ENCODE results near the gene CTSD. TPM values are rescaled to one million over a fixed set of nuclear protein-coding genes. Genes with fewer than 3 reads are reported as not detected.
"Not testable (repeated sequence)": the region's sequence is repeated elsewhere in the genome, so short reads cannot be mapped to it uniquely, and the experiment has no call there.

CTSD gene
- total RNA-seq, 1 donor from 2014 or later: 949 TPM

DNA sequence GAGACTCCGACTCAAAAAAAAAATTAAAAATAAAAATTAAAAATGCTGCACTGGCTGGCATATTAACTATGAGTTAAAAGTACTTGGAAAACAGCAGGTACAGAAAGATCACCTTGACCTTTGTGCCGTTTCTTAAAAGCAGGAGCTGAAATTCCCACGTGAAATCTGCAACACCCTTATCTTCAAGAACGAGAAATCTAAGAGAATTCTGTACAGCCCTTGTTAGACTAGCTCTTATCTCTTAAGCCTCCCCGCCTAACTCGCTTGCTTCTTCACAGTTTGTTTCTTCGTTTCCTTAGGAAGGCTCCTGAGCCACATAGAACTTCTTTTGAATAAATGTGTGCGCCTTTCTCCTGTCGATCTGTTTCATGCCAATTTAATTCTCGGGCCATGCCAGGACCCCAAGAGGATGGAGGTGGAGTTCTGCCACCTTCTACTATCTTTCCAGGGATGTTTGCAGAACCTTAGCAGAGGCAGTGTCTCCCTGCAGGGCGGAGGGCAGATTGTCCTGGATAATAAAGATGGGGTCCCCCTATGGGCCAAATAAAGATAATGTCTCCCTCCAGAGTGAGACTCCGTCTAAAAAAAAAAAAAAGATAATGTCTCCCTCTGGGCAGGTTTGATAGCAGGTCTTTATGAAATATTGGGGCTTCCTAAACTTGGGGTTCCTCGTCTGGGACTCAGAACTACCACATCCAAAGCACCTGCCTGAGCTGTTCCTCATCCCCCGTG is 43.7 kb upstream of the CTSD start:
- Mint-ChIP-seq H3K4me3 (ENCODE audit: unreplicated experiment) (no peak overlapping the region), H3K27ac (ENCODE audit: unreplicated experiment) (no peak overlapping the region), H3K36me3 (ENCODE audit: low read depth) (peaks cover 2% of the 10 kb centered on the region), H3K27me3 (ENCODE audit: low read depth) (no peaks in the 10 kb centered on the region), H3K9me3 (ENCODE audit: low read depth) (no peaks in the 10 kb centered on the region), H3K4me1 (ENCODE audit: low read depth) (no peaks in the 10 kb centered on the region)
- no peak for DNase-seq (ENCODE audit: low spot score)
- TF ChIP-seq, protein P1, sequence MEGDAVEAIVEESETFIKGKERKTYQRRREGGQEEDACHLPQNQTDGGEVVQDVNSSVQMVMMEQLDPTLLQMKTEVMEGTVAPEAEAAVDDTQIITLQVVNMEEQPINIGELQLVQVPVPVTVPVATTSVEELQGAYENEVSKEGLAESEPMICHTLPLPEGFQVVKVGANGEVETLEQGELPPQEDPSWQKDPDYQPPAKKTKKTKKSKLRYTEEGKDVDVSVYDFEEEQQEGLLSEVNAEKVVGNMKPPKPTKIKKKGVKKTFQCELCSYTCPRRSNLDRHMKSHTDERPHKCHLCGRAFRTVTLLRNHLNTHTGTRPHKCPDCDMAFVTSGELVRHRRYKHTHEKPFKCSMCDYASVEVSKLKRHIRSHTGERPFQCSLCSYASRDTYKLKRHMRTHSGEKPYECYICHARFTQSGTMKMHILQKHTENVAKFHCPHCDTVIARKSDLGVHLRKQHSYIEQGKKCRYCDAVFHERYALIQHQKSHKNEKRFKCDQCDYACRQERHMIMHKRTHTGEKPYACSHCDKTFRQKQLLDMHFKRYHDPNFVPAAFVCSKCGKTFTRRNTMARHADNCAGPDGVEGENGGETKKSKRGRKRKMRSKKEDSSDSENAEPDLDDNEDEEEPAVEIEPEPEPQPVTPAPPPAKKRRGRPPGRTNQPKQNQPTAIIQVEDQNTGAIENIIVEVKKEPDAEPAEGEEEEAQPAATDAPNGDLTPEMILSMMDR (IDR thresholded peaks at IDR 0.05): no peak

DNA sequence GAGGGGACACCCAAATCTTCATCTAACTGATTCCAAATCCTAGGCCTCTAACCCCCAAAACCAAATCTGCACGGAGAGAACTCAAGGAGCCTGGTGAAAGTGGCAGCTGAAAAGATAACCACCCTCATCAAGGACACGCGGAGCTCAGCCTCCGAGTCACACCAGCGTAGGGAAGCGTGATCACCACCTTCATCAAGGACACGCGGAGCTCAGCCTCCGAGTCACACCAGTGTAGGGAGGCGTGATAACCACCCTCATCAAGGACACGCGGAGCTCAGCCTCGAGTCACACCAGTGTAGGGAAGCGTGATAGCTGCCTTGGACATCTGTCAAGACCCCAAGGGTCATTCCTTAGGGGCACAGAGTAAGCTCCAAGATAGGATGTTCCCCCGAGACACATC is 41.8 kb upstream of the CTSD start:
- Mint-ChIP-seq H3K4me1 (ENCODE audit: low read depth) (no peaks in the 10 kb centered on the region), H3K27ac (ENCODE audit: unreplicated experiment) (no peak overlapping the region), H3K4me3 (ENCODE audit: unreplicated experiment) (no peak overlapping the region), H3K9me3 (ENCODE audit: low read depth) (no peaks in the 10 kb centered on the region), H3K36me3 (ENCODE audit: low read depth) (peaks cover 2% of the 10 kb centered on the region), H3K27me3 (ENCODE audit: low read depth) (no peaks in the 10 kb centered on the region)
- DNase-seq (ENCODE audit: low spot score): no peak
- TF ChIP-seq, protein P1 (IDR thresholded peaks at IDR 0.05): no peak

DNA sequence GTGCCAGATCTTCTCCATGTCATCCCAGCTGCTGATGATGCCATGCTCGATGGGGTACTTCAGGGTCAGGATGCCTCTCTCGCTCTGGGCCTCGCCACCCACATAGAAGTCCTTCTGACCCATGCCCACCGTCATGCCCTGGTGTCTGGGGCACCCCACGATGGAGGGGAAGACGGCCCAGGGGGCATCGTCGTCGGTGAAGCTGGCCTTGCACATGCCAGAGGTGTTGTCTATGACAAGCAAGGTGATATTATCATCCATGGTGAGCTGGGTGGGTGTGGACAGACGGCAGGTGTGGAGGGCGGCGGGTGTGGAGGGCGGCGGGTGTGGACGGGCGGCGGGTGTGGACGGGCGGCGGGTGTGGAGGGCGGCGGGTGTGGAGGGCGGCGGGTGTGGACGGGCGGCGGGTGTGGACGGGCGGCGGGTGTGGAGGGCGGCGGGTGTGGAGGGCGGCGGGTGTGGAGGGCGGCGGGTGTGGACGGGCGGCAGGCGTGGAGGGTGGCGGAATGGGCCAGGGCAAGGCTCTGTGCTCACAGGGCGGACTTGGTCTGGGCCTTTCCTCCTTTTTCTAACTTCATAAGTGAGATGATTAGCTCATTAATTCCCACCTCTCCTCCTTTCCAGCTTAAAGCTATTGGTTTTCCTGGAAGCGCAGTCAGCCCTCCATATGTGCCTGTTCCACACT is 40.2 kb upstream of the CTSD start:
- H3K4me1 Mint-ChIP-seq (ENCODE audit: low read depth); H3K27me3 Mint-ChIP-seq (ENCODE audit: low read depth); H3K27ac Mint-ChIP-seq (ENCODE audit: unreplicated experiment); DNase-seq (ENCODE audit: low spot score); H3K9me3 Mint-ChIP-seq (ENCODE audit: low read depth); H3K36me3 Mint-ChIP-seq (ENCODE audit: low read depth); H3K4me3 Mint-ChIP-seq (ENCODE audit: unreplicated experiment): not testable (repeated sequence)

DNA sequence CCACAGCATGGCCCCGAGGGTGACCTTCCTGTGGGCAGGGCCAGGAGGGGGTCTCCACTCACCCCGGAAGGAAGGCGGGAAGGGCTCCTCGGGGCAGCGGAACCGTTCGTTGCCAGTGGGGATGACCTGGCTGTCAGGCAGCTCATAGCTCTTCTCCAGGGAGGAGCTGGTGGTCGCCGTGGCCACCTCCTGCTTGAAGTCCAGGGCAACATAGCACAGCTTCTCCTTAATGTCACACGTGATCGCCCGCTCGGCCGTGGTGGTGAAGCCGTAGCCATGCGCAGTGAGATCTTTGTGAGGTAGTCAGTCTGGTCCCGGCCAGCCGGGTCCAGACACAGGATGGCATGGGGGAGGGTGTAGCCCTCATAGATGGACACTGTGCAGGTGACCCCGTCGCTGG is 39.5 kb upstream of the CTSD start:
- Mint-ChIP-seq H3K36me3 (ENCODE audit: low read depth) (no peaks in the 10 kb centered on the region), H3K4me3 (ENCODE audit: unreplicated experiment) (no peak overlapping the region), H3K9me3 (ENCODE audit: low read depth) (no peaks in the 10 kb centered on the region), H3K27ac (ENCODE audit: unreplicated experiment) (no peak overlapping the region), H3K4me1 (ENCODE audit: low read depth) (no peaks in the 10 kb centered on the region), H3K27me3 (ENCODE audit: low read depth) (no peaks in the 10 kb centered on the region)
- TF ChIP-seq, protein P1 (IDR thresholded peaks at IDR 0.05): no peak
- DNase-seq (ENCODE audit: low spot score): no peak

DNA sequence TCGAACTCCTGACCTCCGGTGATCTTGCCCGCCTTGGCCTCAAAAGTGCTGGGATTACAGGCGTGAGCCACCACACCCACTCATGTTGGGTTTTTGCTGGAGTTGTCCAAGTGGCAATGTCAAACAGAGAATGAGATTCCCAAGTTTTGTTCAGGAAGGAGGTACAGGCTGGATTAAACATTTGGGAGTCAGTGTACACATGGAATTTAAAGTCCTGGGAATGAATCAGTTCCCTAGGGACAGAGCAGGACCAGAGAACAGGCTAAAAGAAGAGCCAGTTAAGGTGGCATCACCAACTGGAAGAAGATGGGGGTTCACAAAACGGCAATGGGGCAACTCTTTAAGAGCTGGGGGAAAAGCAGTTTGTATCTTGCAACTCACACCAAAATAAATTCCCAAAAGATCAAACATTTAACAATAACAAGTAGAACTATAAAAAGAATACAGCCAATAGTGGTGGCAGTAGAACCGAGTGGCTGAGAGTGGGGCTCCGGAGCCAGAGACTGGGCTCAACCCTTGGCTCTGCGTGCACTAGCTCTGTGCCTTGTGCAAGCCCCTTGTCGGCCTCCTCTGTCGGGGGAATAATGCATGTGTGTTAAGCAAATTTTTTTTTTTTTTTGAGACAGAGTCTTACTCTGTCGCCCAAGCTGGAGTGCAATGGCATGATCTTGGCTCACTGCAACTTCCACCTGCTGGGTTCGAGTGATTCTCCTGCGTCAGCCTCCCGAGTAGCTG is 33.8 kb upstream of the CTSD start:
- Mint-ChIP-seq H3K27me3 (ENCODE audit: low read depth) (peaks cover 9% of the 10 kb centered on the region), H3K4me3 (ENCODE audit: unreplicated experiment) (no peak overlapping the region), H3K27ac (ENCODE audit: unreplicated experiment) (no peak overlapping the region), H3K4me1 (ENCODE audit: low read depth) (peaks cover 17% of the 10 kb centered on the region), H3K9me3 (ENCODE audit: low read depth) (no peaks in the 10 kb centered on the region), H3K36me3 (ENCODE audit: low read depth) (no peaks in the 10 kb centered on the region)
- TF ChIP-seq, protein P1 (IDR thresholded peaks at IDR 0.05): no peak
- DNase-seq (ENCODE audit: low spot score): no peak
